Keratinocyte (primary cell): ENCODE measurements around the gene DEPDC1B.
"Not testable (repeated sequence)": the region's sequence is repeated elsewhere in the genome, so short reads cannot be mapped to it uniquely, and the experiment has no call there.

ENCODE experiments used
- EZH2 ChIP-seq: IDR thresholded peaks from one replicate; pipeline ENCODE4 v1.6.1; 2012; ENCODE audit warnings: inconsistent platforms, mild to moderate bottlenecking, low read length, moderate library complexity
- TF ChIP-seq, protein P1 (sequence below), 3 experiments: IDR thresholded peaks in 1 of 3; conservative IDR thresholded peaks in 1 of 3; optimal IDR thresholded peaks in 1 of 3; 2 replicates in 2 of 3; 3 replicates in 1 of 3; pipeline versions ENCODE3 to v1.5.1; 2011; ENCODE audit warnings: low read length in 3 of 3, mild to moderate bottlenecking in 3 of 3, moderate library complexity in 2 of 3, control low read depth in 1 of 3, inconsistent platforms in 1 of 3; ENCODE audit not compliant: insufficient read depth in 2 of 3; ENCODE audit errors: extremely low read depth in 1 of 3

DNA sequence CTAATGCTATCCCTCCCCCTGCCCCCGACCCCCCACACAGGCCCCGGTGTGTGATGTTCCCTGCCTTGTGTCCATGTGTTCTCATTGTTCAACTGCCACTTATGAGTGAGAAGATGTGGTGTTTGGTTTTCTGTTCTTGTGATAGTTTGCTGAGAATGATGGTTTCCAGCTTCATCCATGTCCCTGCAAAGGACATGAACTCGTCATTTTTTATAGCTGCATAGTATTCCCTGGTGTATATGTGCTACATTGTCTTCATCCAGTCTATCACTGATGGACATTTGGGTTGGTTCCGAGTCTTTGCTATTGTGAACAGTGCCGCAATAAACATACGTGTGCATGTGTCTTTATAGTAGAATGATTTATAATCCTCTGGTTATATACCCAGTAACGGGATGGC is 75.1 kb downstream of the DEPDC1B start:
- TF ChIP-seq, protein P1, sequence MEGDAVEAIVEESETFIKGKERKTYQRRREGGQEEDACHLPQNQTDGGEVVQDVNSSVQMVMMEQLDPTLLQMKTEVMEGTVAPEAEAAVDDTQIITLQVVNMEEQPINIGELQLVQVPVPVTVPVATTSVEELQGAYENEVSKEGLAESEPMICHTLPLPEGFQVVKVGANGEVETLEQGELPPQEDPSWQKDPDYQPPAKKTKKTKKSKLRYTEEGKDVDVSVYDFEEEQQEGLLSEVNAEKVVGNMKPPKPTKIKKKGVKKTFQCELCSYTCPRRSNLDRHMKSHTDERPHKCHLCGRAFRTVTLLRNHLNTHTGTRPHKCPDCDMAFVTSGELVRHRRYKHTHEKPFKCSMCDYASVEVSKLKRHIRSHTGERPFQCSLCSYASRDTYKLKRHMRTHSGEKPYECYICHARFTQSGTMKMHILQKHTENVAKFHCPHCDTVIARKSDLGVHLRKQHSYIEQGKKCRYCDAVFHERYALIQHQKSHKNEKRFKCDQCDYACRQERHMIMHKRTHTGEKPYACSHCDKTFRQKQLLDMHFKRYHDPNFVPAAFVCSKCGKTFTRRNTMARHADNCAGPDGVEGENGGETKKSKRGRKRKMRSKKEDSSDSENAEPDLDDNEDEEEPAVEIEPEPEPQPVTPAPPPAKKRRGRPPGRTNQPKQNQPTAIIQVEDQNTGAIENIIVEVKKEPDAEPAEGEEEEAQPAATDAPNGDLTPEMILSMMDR (optimal IDR thresholded peaks at IDR 0.05 in 1 of 3, IDR thresholded peaks at IDR 0.05 in 1 of 3, conservative IDR thresholded peaks at IDR 0.05 in 1 of 3; ENCODE audit: extremely low read depth in 1 of 3, insufficient read depth in 2 of 3, low read length in 3 of 3) = not testable (repeated sequence)
- not testable (repeated sequence) for TF ChIP-seq EZH2
